NB4 (cell line): Measurements from ENCODE around the gene NRBP1.

Source experiments
- MYC ChIP-seq: IDR thresholded peaks from 2 replicates; pipeline ENCODE4 v1.6.1; 2011; ENCODE audit warnings: low read depth, low read length
- POLR2A ChIP-seq: IDR thresholded peaks from 2 replicates; pipeline ENCODE4 v1.6.1; 2011; ENCODE audit warnings: mild to moderate bottlenecking; ENCODE audit not compliant: insufficient read length; ENCODE audit errors: extremely low read depth
- TF ChIP-seq, protein P1 (sequence below): IDR thresholded peaks from one replicate; pipeline ENCODE4 v1.5.1; 2012; ENCODE audit warnings: low read depth, low read length
- TF ChIP-seq, protein P2 (sequence below): IDR thresholded peaks from 2 replicates; pipeline ENCODE4 v1.6.1; 2011; ENCODE audit warnings: low read depth, low read length

DNA sequence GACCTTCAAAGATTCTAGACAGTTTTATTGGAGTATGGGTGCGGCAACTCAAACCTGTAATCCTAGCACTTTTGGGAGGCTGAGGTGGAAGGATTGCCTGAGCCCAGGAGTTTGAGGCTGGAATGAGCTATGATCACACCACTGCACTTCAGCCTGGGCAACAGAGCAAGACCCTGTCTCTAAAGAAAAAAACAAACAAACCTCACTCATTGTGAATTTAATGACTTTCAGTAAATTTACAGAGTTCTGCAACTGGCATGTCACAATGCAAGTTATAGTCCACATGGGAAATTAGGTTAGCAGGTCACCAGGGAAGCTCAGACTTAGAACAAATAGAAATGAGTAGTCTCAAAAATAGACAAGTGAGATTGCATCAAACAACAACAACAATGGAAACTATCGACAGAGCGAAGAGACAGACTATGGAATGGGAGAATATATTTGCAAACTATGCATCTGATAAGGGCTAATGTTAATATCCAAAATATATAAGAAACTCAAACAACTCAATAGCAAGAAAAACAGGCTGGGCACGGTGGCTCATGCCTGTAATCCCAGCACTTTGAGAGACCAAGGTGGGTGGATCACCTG lies 6.7 kb upstream of the NRBP1 start:
- no peak for TF ChIP-seq MYC
- TF ChIP-seq, protein P1, sequence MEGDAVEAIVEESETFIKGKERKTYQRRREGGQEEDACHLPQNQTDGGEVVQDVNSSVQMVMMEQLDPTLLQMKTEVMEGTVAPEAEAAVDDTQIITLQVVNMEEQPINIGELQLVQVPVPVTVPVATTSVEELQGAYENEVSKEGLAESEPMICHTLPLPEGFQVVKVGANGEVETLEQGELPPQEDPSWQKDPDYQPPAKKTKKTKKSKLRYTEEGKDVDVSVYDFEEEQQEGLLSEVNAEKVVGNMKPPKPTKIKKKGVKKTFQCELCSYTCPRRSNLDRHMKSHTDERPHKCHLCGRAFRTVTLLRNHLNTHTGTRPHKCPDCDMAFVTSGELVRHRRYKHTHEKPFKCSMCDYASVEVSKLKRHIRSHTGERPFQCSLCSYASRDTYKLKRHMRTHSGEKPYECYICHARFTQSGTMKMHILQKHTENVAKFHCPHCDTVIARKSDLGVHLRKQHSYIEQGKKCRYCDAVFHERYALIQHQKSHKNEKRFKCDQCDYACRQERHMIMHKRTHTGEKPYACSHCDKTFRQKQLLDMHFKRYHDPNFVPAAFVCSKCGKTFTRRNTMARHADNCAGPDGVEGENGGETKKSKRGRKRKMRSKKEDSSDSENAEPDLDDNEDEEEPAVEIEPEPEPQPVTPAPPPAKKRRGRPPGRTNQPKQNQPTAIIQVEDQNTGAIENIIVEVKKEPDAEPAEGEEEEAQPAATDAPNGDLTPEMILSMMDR = no peak
- TF ChIP-seq POLR2A = no peak
- TF ChIP-seq, protein P2, sequence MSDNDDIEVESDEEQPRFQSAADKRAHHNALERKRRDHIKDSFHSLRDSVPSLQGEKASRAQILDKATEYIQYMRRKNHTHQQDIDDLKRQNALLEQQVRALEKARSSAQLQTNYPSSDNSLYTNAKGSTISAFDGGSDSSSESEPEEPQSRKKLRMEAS = no peak
